RPMI7951 (cell line): ENCODE measurements around the gene KRTAP19-1. TPM values are rescaled to one million over a fixed set of nuclear protein-coding genes. Genes with fewer than 3 reads are reported as not detected.
"Not testable (repeated sequence)": the region's sequence is repeated elsewhere in the genome, so short reads cannot be mapped to it uniquely, and the experiment has no call there.

Experiments used
- DNase-seq: peaks from one replicate; pipeline ENCODE4 v3.0.0-alpha.2; 2012; ENCODE audit warnings: low read depth
- total RNA-seq: library from RNA; depleted of rRNA; stranded (reverse); fragments of >200 nt; shearing (Covaris generic); gene quantifications from 2 replicates; pipeline ENCODE4 v1.2.3, GENCODE V29; 2014; rRNA removed

The KRTAP19-1 gene
- not detected in 2 replicates for total RNA-seq

DNA sequence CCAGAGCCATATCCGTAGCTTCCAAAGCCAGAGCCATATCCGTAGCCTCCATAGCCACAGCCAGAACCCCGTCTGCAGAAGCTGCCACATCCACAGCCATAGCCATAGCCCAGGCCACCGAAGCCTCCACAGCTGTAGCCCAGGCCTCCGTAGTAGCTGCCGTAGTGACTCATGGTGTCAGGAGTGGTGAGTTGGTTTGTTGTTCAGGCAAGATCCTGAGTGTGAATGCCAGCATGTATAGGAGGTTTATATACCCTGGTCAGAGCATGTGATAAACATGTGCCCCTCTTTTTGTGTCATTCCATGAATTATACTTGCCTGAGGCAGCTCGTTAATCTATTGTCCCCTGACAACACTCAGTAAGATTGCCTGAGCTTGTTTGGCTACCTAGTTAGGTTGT, at the start of gene KRTAP19-1:
Gene KRTAP19-1, minus strand, starts transcription at position 223 of the 400 bp plus-strand sequence. Its CDS starts 50 bp downstream, at position 173.
- DNase-seq = no peak

DNA sequence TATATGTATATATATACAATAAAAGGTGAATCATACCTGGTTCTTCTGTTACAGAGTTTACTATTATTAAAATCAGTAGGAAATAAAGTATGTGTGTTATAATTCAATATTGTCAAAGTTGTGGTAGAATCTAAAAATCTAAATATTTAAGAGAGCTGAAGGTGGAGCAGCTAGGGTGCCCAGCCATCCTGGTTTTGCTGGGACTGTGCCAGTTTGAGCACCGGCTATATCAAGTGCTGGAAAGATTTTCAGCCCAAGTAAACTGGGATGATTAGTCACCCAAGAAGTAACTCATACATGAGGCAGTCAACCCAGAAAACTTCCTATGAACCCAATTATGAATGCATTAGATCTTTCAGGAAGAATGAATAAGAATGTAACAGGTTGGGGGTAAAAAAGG, 38.7 kb upstream of the KRTAP19-1 start:
- DNase-seq = no peak

DNA sequence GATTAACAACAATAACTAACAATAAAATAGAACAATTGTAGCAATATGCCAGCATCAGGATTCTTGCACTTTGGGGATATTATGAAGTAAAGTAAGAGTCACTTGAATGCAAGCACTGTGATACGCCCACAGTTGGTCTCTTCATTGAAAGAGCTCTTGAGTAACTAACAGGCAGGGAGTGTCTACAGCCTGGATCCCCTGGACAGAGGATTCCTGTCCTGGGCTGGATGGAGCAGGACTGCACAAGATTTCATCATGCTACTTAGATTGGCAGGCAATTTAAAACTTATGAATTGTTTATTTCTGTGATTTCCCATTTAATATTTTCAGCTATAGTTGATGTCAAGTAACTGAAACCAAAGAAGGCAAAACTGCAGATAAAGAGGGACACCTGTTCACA, 35.5 kb upstream of the KRTAP19-1 start:
- DNase-seq = no peak

DNA sequence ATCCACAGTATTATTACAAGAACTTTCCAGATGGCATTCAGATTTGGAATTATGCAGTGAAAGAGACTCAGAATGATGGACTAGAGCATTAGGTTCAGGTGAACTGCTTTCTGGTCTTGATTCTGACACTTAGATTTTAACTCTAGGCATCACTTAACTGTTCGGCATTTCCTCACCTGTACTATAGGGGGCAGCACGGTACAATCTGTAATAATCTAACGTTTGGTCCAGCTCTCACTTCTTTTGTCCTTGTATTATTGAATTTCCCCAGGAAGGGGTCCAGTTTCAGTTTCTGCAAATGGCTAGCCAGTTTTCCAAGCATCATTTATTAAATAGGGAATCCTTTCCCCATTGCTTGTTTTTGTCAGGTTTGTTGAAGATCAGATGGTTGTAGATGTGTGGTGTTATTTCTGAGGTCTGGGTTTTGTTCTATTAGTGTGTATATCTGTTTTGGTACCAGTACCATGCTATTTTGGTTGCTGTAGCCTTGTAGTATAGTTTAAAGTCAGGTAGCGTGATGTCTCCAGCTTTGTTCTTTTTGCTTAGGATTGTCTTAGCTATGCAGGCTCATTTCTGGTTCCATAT, 25.5 kb upstream of the KRTAP19-1 start:
- not testable (repeated sequence) for DNase-seq

DNA sequence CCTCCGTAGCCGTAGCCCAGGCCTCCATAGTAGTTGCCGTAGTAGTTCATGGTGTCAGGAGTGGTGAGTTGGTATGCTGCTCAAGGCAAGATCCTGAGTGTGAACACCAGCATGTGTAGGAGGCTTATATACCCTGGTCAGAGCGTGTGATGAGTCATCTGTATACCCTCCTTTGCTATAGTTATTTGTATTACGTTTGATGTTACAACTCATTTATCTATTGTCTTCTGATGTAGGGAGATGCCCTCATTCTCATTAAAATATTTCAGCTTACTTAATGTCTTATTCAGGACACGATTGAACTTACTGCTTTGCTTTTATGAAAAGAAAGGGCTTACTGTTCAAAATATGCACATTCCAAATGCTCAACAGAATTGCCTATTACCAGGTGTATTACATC, 21.9 kb upstream of the KRTAP19-1 start, which contains the start of gene KRTAP19-5:
Gene KRTAP19-5, minus strand, starts transcription at position 101 of the 400 bp plus-strand sequence. Its CDS starts 51 bp downstream, at position 50.
- no peak for DNase-seq

DNA sequence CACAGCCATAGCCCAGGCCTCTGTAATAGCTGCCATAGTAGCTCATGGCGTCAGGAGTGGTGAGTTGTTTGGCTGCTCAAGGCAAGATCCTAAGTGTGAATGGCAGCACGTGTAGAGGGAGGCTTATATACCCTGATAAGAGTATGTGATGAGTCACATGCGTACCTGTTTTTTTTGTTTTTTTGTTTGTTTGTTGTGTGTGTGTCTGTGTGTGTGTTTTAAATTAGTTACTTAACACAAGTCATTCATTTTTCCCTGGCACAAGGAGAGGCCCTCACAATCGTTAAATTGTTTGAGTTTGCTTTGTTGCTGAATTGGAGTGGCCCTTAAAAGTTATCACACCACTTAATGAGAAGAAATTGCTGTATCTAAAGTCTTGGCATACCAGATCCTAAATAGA, 16.9 kb upstream of the KRTAP19-1 start, which contains the start of gene KRTAP19-4:
Gene KRTAP19-4, minus strand, starts transcription at position 101 of the 400 bp plus-strand sequence. Its CDS starts 55 bp downstream, at position 46.
- no peak for DNase-seq

DNA sequence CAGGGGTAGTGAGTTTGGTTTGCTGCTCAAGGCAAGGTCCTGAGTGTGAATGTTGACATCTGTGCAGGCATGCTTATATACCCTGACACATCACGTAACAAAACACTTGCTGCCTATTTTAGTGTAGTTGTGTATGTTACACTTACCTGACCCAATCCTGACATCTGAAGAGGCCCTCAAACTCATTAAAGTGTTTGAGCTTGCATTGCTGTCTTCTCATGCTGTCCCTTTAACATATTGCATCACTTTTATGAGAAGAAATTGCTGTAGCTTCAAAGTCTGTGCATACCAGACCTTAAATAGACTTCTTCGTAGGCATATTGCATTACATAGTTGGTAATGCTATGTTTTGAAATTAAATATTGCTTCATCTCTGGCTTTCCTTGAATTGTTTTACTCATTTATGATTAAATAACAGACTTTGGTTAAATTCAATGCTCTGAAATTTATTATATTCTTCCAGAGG, 11.8 kb upstream of the KRTAP19-1 start, which contains the start of gene KRTAP19-3:
Gene KRTAP19-3, minus strand, starts transcription at position 51 of the 466 bp plus-strand sequence. CDS start 56 bp downstream, outside the sequence.
- DNase-seq = no peak

DNA sequence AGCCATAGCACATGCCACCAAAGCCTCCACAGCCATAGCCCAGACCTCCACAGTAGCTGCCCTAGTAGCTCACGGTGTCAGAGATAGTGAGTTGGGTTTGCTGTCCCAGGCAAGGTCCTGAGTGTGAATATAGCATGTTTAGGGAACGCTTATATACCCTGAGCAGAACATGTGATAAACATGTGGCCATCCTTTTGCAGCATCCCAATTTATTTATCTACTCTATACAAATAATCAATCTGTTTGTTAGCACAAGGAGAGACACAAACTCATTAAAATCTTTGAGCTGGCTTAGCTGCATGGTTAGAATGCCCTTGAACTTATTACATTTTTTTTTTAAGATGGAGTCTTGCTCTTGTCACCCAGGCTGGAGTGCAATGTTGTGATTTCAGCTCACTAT, 7.2 kb upstream of the KRTAP19-1 start, which contains the start of gene KRTAP19-2:
Gene KRTAP19-2, minus strand, starts transcription at position 101 of the 400 bp plus-strand sequence. Its CDS starts 88 bp downstream, at position 13.
- DNase-seq = no peak

DNA sequence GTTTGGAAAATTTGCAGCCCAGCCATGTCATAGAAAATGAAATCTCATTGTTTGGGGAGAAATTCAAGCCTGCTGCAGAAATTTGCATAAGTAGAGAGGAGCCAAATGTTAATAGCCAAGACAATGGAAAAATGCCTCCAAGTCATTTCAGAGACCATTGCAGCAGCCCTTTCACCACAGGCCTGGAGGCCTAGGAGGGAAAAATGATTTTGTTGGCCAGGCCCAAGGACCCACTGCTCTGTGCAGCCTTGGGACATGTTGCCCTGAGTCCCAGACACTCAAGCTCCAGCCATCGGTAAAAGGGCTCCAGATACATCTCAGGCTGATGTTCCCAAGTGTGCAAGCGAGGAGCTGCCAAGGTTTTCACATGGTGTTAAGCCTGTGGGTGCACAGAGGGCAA, 6.0 kb upstream of the KRTAP19-1 start:
- no peak for DNase-seq

DNA sequence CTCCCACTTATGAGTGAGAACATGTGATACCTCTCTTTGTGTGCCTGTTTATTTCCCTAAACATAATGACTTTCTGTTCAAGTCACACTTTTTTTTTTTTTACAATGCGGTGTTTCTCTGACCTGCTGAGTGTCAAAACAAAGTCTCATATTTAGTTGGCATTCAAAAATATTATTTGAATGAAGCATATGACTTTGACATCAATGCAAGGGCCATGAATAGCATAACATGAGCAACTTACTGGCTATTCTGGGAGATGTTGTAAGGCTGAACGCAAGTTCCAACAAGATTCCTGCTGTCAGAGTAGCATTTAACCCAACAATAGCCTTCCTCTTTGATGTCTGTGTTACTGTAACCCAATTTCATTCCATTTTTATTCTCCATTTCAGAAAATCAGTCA, 2.0 kb upstream of the KRTAP19-1 start:
- DNase-seq = no peak

DNA sequence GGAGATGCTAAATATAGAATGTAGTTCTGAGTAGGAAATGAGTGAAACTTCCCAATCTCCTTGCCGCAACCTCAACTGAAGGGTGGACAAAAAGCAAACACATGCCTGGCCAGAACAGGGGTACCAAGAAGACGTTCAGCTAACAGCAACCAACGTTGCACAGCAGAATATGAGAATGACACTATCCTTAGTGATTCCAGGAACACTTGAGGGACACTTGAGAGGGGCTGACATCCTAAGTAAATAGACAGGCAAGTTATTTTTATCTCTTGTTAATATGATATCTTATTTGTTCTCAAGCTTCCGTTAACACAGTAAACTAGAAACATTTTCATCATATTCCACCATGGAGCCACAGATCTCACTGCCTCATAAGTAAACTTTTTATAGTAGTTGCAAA, 908 bp downstream of the KRTAP19-1 start:
- no peak for DNase-seq

DNA sequence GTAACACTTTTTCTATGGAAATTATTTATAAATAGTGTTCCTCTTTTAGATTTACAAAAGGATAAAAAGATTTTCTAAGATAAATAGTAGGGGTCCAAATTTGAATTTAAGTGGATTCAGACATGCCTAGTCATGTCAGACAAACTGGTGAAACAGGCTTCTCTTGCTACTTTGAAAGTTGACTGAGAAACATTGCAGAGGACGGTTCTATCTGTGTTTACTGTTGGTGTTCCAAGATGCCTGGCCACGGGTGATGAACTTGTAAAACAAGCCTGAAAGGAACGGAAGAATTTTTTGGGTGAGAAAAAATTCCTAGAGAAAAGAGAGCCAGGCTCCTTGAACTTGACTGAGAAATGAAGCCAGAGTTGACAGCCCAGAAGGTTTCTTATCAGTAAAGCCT, 2.2 kb downstream of the KRTAP19-1 start:
- DNase-seq = no peak

DNA sequence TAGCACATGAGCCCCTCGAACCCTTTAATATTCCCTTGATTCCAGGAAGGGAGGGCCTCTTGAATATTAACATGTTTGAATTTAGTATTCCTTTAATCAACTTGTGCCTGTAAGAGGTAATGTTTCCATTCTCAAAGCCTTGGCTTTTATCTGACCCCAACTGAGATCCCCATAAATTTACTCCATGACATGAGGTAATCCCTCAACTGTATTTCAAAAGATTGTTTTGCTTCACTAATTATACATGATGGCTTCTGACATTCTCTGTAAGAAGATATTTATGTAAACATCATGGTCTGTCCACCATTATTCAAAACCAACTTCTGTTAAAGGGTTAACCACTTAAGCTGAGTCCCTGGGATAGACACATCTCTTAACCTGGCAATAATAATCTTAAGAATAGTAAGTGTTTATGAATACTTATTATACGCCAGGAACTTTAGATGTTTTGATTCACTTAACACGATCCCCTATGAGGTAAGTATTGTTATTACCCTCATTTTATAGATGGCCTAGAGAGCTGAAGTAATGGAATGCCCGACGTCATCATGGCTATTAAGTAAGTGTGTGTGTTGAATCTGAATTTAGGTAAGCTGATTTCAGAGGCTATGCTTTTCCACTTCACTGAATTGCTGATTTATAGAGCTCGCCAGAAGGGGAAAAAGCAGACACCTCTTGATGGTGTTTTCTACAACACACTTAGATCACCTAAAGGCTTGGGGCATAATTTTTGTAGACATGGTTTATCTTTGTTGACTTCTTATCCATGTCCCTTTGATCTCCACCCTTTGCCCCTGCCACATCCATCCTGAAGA, 11.1 kb downstream of the KRTAP19-1 start:
- no peak for DNase-seq

DNA sequence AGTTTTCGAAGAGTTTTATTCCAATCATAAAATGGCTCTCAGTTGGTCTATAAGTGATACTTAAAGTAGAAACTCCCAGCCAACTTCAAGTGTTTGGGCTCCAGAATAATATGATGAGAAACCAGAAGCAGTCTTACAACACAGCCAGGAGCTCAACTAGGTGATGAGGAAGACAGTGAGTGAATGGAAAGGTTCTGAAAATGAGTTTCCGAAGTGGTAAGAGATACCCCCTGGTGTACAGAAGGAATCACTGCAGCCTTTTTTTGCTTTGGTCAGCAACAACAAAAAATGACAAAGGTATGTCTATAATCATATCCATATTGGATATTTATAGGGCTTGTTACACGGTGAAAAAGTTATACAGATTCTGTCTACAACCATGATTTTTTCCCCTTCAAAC, 16.5 kb downstream of the KRTAP19-1 start:
- no peak for DNase-seq

DNA sequence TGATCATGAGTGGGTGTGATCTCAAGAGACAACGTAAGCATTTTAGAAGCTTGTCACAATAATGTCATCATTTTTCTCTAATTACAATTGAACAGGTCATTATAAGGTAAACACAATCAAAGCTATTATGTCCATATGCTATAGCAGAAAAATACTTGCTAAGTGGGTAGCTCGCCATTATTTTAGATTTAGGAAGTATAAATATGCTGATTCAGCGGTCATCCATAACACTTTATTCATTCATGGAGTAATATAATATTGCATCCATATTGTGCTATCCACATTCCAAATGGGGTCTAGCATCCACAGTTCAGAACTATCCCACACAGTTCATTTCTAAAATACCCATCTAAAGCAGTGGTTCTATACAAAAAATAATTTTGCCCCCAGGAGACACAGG, 31.7 kb downstream of the KRTAP19-1 start:
- no peak for DNase-seq

DNA sequence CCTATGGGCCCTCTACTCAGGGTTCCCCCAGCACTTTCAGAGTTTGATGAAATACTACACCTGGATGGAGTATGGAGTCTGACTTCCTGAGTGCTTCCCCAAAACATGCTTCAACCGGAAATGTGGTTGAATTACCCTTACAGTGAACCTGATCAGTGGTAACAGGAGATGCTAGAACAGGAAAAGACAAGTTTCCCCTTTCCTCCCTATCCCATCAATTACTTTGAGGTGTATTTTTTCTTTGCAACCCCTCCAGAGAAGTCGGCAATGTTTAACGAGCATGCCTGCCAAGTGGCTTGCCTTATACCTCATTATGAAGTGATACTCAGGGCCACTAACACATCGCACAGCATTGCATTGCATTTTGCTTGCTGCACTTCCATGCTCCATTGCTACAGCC, 33.1 kb downstream of the KRTAP19-1 start:
- no peak for DNase-seq

DNA sequence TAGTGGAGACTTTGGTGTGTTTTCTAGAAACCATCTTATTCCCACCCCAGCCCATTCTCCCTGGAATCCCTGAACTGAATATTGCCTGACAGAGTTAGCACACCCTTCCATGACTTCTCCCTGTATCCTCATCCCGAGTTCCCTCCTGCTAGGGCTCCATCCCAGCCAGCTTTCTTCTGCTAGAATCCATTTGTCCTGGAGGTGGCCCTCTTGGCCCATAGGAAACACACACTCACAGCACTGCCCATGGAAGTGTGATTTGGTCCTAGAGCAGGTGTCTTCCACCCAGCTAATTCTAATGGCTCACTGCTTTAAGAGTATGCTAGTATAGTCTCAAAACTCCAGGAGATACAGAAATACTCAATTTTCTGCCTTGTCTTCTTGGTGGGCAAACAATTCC, 36.0 kb downstream of the KRTAP19-1 start:
- DNase-seq = no peak

DNA sequence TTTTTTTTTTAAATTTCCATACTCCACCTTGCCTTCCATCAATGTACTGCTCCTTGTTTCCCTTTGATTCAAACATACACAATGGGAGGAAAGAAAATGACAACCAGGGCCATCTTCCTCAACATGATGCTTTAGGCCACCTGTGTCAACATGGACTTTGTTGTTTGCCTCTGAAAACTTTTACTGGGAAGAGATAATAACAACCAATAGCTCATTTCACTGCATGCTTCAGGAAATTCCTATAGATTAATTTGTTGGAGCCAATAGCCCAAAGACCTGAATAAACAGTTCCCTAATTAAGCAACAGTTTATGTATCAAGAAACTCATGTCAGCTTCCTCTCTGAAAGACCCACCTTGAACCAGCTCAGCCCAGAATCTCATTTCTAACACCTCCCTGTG, 36.9 kb downstream of the KRTAP19-1 start:
- no peak for DNase-seq

DNA sequence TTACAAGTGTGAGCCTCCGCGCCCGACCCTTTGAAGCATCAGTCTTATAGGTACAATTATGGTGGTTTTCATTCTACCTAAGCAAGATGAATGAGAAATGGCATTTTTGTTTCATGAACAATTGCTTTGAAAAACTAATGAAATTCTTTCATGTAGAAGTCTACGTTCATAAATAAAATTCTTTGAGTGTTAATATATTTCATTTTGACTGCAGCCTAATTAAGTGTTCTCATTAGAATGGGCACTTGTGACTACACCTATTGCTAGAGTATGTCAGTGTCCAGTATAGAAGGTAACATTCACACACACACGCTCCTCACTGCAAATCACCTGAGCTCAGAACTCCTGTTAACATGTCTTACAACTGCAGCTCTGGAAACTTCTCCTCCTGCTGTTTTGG, 40.2 kb downstream of the KRTAP19-1 start, which contains the start of gene KRTAP15-1:
Gene KRTAP15-1, plus strand, starts transcription at position 301 of the 400 bp plus-strand sequence. Its CDS starts 53 bp downstream, at position 354.
- no peak for DNase-seq

DNA sequence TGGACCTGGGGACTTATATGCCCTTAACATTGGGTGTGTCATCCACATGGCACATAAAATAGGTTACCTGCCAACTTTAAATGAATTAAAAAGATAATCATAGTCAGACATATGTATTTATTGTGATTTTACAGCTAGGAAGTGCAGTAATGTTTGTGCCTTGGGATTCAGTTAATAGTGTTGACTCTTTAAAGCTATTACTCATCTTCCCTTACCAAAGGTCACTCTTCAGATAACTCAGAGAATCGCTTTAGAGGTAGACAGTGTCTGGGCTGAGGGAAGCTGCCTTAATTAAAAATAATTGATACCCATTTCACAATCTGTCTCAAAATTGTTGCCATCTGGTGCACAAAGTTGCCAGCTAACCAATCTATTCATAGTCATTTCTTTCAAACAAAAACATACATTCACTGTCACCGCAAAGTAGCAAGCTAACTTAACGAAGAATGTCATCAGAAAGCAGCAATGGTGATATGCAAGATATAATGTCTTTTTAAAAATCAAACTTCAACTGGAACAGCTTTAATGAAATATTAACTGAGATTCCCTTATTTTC, 43.1 kb downstream of the KRTAP19-1 start:
- DNase-seq = no peak

DNA sequence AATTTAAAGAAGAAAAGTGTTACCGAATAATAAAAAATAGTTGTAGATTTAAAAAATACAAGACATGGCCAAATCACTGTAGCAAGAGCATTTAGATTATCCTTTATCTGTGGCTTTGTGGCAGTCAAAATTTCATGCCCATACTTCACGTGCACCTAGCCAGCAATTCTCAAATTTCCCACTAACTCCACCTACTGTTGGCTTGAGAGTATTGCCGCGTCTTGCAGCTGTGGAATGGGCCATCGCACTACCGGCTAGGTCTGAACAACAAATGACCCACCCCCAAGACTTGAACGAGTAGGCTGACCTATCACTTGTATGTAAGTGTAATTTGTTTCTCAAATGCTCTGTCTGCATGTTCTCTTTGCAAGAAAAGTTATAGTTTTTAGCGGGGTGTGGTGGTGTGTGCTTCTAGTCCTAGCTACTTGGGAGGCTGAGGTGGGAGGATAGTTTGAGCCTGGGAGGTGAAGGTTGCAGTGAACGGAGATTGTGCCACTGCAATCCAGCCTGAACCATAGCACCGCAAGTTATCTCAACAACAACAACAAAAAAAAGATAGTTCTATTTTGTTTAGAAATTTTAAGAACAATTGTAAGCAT, 46.0 kb downstream of the KRTAP19-1 start:
- DNase-seq = peak; percentile 0

DNA sequence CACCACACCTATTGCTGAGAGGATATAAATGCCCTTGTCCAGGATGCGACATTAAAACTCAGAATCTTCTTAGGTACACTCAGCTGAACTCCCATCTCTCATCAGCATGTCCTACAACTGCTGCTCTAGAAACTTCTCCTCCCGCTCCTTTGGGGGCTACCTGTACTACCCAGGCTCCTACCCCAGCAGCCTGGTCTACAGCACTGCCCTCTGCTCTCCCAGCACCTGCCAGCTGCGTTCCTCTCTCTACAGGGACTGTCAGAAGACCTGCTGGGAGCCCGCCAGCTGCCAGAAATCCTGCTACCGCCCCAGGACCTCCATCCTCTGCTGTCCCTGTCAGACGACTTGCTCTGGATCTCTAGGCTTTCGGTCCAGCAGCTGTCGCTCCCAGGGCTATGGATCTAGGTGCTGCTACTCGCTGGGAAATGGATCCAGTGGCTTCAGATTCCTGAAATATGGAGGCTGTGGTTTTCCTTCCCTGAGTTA, 50.0 kb downstream of the KRTAP19-1 start, which contains the start of gene KRTAP13-4:
Gene KRTAP13-4, plus strand, starts transcription at position 51 of the 486 bp plus-strand sequence. Its CDS starts 56 bp downstream, at position 107.
- no peak for DNase-seq
